ENCODE results near the gene SLC38A2.
A peak's percentile ranks its signal among the peaks of the same experiment; 100 is the strongest.
"Not testable (repeated sequence)": the region's sequence is repeated elsewhere in the genome, so short reads cannot be mapped to it uniquely, and the experiment has no call there.

SLC38A2 gene

GRCh38 chr12:46360908-46361666, 11.5 kb downstream of the SLC38A2 start:
- no peak for DNase-seq (ENCODE audit: low spot score)

GRCh38 chr12:46360370-46360769, 12.2 kb downstream of the SLC38A2 start:
- no peak for DNase-seq (ENCODE audit: low spot score)

- no peak for DNase-seq (ENCODE audit: low spot score)
These were observed 12.8 kb downstream of the SLC38A2 start for GRCh38 chr12:46359667-46360280.

GRCh38 chr12:46358791-46359666, 13.5 kb downstream of the SLC38A2 start:
- DNase-seq (ENCODE audit: low spot score), result no peak

- DNase-seq (ENCODE audit: low spot score), result no peak
These were observed 14.3 kb downstream of the SLC38A2 start for GRCh38 chr12:46358325-46358700.

- DNase-seq (ENCODE audit: low spot score), result no peak
These were observed 14.9 kb downstream of the SLC38A2 start for GRCh38 chr12:46357438-46358324.

GRCh38 chr12:46356655-46357437, 15.7 kb downstream of the SLC38A2 start:
- DNase-seq (ENCODE audit: low spot score), result no peak

- DNase-seq (ENCODE audit: low spot score), result peak; percentile 18
These were observed 17.8 kb downstream of the SLC38A2 start for GRCh38 chr12:46354802-46355199.

GRCh38 chr12:46354111-46354801, 18.3 kb downstream of the SLC38A2 start:
- DNase-seq (ENCODE audit: low spot score), result no peak

GRCh38 chr12:46351886-46352650, 20.5 kb downstream of the SLC38A2 start:
- no peak for DNase-seq (ENCODE audit: low spot score)

GRCh38 chr12:46351138-46351537, 21.4 kb downstream of the SLC38A2 start:
- no peak for DNase-seq (ENCODE audit: low spot score)

- no peak for DNase-seq (ENCODE audit: low spot score)
These were observed 23.3 kb downstream of the SLC38A2 start for GRCh38 chr12:46349253-46349652.

GRCh38 chr12:46343118-46343852, 29.3 kb downstream of the SLC38A2 start:
- no peak for DNase-seq (ENCODE audit: low spot score)

- DNase-seq (ENCODE audit: low spot score), result no peak
These were observed 30.0 kb downstream of the SLC38A2 start for GRCh38 chr12:46342562-46343033.

GRCh38 chr12:46339051-46339450, 33.5 kb downstream of the SLC38A2 start:
- no peak for DNase-seq (ENCODE audit: low spot score)

GRCh38 chr12:46332260-46332659, 40.3 kb downstream of the SLC38A2 start:
- DNase-seq (ENCODE audit: low spot score), result no peak

- DNase-seq (ENCODE audit: low spot score), result not testable (repeated sequence)
These were observed 47.5 kb downstream of the SLC38A2 start for GRCh38 chr12:46325075-46325474.

GRCh38 chr12:46320731-46321130, 51.8 kb downstream of the SLC38A2 start:
- no peak for DNase-seq (ENCODE audit: low spot score)

GRCh38 chr12:46318037-46318436, 54.5 kb downstream of the SLC38A2 start:
- DNase-seq (ENCODE audit: low spot score), result no peak

Measured in D341Med (cell line).